Panc1 (cell line): ENCODE data around the gene TWIST2.

Source experiments
- CTCF ChIP-seq: fragments of 450-650 bp; IDR thresholded peaks from 2 replicates; pipeline ENCODE4 v1.5.1; 2017; ENCODE audit warnings: mild to moderate bottlenecking
- POLR2AphosphoS5 ChIP-seq: IDR thresholded peaks from 2 replicates; pipeline ENCODE4 v1.6.1; 2012; ENCODE audit warnings: mild to moderate bottlenecking, low read depth, low read length, moderate library complexity
- REST ChIP-seq, 2 experiments: IDR thresholded peaks; 2 replicates each; pipeline ENCODE4 v1.6.1; 2011 to 2012; ENCODE audit warnings: low read depth in 2 of 2, control low read depth in 1 of 2, low read length in 1 of 2, mild to moderate bottlenecking in 1 of 2, moderate library complexity in 1 of 2; ENCODE audit not compliant: insufficient read depth in 1 of 2
- TCF7L2 ChIP-seq: IDR thresholded peaks from 2 replicates; pipeline ENCODE4 v1.6.1; 2011; ENCODE audit warnings: mild to moderate bottlenecking, low read depth, low read length, inconsistent platforms

GRCh38 chr2:238808761-238809160 lies 39.1 kb upstream of the TWIST2 start:
- TF ChIP-seq CTCF (no peak), POLR2AphosphoS5 (no peak), TCF7L2 (no peak), REST (IDR thresholded peaks at IDR 0.05; ENCODE audit: insufficient read depth in 1 of 2, low read depth in 2 of 2, low read length in 1 of 2) (no peak)
